A549 (cell line): Measurements from ENCODE around the gene SYT4.

ENCODE experiments used
- BHLHE40 ChIP-seq: IDR thresholded peaks from 2 replicates; pipeline ENCODE4 v1.6.1; 2012; ENCODE audit warnings: low read depth, low read length, inconsistent platforms
- CTCF ChIP-seq: fragments of >200 bp; sonication (Bioruptor Twin); formaldehyde crosslinking; IDR thresholded peaks from 3 replicates; pipeline ENCODE4 v1.5.1; 2016
- EP300 ChIP-seq, 2 experiments: fragments of >200 bp; sonication (Bioruptor Twin); formaldehyde crosslinking; IDR thresholded peaks; 2 replicates in 1 of 2; 3 replicates in 1 of 2; pipeline ENCODE4 v1.6.1; 2016 to 2017
- ESRRA ChIP-seq: fragments of 150-350 bp; IDR thresholded peaks from 2 replicates; pipeline ENCODE4 v1.6.1; 2014; ENCODE audit warnings: mild to moderate bottlenecking, low read length, borderline replicate concordance
- JUN ChIP-seq, 2 experiments: fragments of >200 bp; sonication (Bioruptor Twin); formaldehyde crosslinking; IDR thresholded peaks; 2 replicates in 1 of 2; 3 replicates in 1 of 2; pipeline ENCODE4 v1.6.1; 2016 to 2017
- MAX ChIP-seq: IDR thresholded peaks from 2 replicates; pipeline ENCODE4 v1.6.1; 2012
- MYC ChIP-seq: IDR thresholded peaks from 2 replicates; pipeline ENCODE4 v1.6.1; 2012; ENCODE audit warnings: mild to moderate bottlenecking, inconsistent platforms, low read length, improper control_type of control experiment, borderline replicate concordance
- POLR2A ChIP-seq: IDR thresholded peaks from 2 replicates; pipeline ENCODE4 v1.6.1; 2012; ENCODE audit warnings: mild to moderate bottlenecking, low read length
- RAD21 ChIP-seq, 2 experiments: fragments of >200 bp in 1 of 2; sonication (Bioruptor Twin) in 1 of 2; formaldehyde crosslinking in 1 of 2; IDR thresholded peaks in 1 of 2; conservative IDR thresholded peaks in 1 of 2; 2 replicates in 1 of 2; 3 replicates in 1 of 2; pipeline ENCODE4 v1.6.1; 2012 to 2018; ENCODE audit warnings: inconsistent platforms in 1 of 2

DNA sequence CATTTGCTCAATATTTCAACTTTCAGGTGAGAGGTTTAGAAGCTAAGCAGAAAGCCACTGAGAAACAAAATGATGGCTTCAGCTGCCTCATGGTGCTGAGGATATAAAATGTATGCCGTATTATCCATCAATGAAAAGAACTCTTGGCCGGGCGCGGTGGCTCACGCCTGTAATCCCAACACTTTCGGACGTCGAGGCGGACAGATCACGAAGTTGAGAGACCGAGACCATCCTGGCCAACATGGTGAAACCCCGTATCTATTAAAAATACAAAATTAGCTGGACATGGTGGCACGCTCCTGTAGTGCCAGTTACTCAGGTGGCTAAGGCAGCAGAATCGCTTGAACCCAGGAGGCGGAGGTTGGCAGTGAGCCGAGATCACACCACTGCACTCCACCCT is 6.0 kb upstream of the SYT4 start:
- TF ChIP-seq EP300 (IDR thresholded peaks at IDR 0.05) (no peak), JUN (IDR thresholded peaks at IDR 0.05) (no peak), CTCF (no peak), MYC (no peak), RAD21 (conservative IDR thresholded peaks at IDR 0.05 in 1 of 2, IDR thresholded peaks at IDR 0.05 in 1 of 2) (no peak), MAX (no peak), POLR2A (no peak), ESRRA (no peak), BHLHE40 (no peak)
